ENCODE measurements around the gene ADAM22.

The ADAM22 gene

GRCh38 chr7:88184848-88185304 lies 250.8 kb downstream of the ADAM22 start:
- Histone ChIP-seq H3K27ac (ENCODE audit: low read depth, low read length) (no peak overlapping the region), H3K4me3 (ENCODE audit: insufficient read depth, low read length, poor library complexity, severe bottlenecking) (no peak overlapping the region), H3F3A (ENCODE audit: insufficient read depth) (no peaks in the 10 kb centered on the region), H2AFZ (ENCODE audit: low read depth, low read length, severe bottlenecking) (no peak overlapping the region), H3K27me3 (ENCODE audit: low read length) (no peaks in the 10 kb centered on the region), H3K4me2 (ENCODE audit: low read depth, low read length, poor library complexity, severe bottlenecking) (no peak overlapping the region), H3K36me3 (ENCODE audit: low read length) (no peaks in the 10 kb centered on the region), H3K9ac (ENCODE audit: low read length) (no peak overlapping the region), H4K20me1 (ENCODE audit: low read depth, low read length) (no peaks in the 10 kb centered on the region), H3K9me2 (replicated peaks; ENCODE audit: insufficient read depth, low read length) (no peaks in the 10 kb centered on the region), H3K79me2 (ENCODE audit: insufficient read depth, low read length) (no peaks in the 10 kb centered on the region), H3K9me3 (ENCODE audit: insufficient read depth, low read length) (no peaks in the 10 kb centered on the region)
- TF ChIP-seq, protein P1, sequence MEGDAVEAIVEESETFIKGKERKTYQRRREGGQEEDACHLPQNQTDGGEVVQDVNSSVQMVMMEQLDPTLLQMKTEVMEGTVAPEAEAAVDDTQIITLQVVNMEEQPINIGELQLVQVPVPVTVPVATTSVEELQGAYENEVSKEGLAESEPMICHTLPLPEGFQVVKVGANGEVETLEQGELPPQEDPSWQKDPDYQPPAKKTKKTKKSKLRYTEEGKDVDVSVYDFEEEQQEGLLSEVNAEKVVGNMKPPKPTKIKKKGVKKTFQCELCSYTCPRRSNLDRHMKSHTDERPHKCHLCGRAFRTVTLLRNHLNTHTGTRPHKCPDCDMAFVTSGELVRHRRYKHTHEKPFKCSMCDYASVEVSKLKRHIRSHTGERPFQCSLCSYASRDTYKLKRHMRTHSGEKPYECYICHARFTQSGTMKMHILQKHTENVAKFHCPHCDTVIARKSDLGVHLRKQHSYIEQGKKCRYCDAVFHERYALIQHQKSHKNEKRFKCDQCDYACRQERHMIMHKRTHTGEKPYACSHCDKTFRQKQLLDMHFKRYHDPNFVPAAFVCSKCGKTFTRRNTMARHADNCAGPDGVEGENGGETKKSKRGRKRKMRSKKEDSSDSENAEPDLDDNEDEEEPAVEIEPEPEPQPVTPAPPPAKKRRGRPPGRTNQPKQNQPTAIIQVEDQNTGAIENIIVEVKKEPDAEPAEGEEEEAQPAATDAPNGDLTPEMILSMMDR (IDR thresholded peaks at IDR 0.05; ENCODE audit: insufficient read depth, low read length, poor library complexity, severe bottlenecking) = no peak
- TF ChIP-seq EZH2phosphoT487 (conservative IDR thresholded peaks at IDR 0.05; ENCODE audit: low read length) = no peak

- Histone ChIP-seq H3K9me3 (ENCODE audit: insufficient read depth, low read length) (no peaks in the 10 kb centered on the region), H3K9me2 (replicated peaks; ENCODE audit: insufficient read depth, low read length) (no peaks in the 10 kb centered on the region), H3K79me2 (ENCODE audit: insufficient read depth, low read length) (no peaks in the 10 kb centered on the region), H3F3A (ENCODE audit: insufficient read depth) (no peaks in the 10 kb centered on the region), H4K20me1 (ENCODE audit: low read depth, low read length) (no peaks in the 10 kb centered on the region), H3K27ac (ENCODE audit: low read depth, low read length) (no peak overlapping the region), H2AFZ (ENCODE audit: low read depth, low read length, severe bottlenecking) (no peak overlapping the region), H3K27me3 (ENCODE audit: low read length) (no peaks in the 10 kb centered on the region), H3K9ac (ENCODE audit: low read length) (no peak overlapping the region), H3K4me3 (ENCODE audit: insufficient read depth, low read length, poor library complexity, severe bottlenecking) (no peak overlapping the region), H3K36me3 (ENCODE audit: low read length) (no peaks in the 10 kb centered on the region), H3K4me2 (ENCODE audit: low read depth, low read length, poor library complexity, severe bottlenecking) (no peak overlapping the region)
- TF ChIP-seq EZH2phosphoT487 (conservative IDR thresholded peaks at IDR 0.05; ENCODE audit: low read length) = no peak
- TF ChIP-seq, protein P1 (IDR thresholded peaks at IDR 0.05; ENCODE audit: insufficient read depth, low read length, poor library complexity, severe bottlenecking) = no peak
Observed at GRCh38 chr7:88185650-88186049, 251.6 kb downstream of the ADAM22 start.

- no peak overlapping the region for H2AFZ ChIP-seq (ENCODE audit: low read depth, low read length, severe bottlenecking)
- no peaks in the 10 kb centered on the region for H3K27me3 ChIP-seq (ENCODE audit: low read length)
- H3K9me2 ChIP-seq (replicated peaks; ENCODE audit: insufficient read depth, low read length) = no peaks in the 10 kb centered on the region
- no peaks in the 10 kb centered on the region for H3K36me3 ChIP-seq (ENCODE audit: low read length)
- no peaks in the 10 kb centered on the region for H3F3A ChIP-seq (ENCODE audit: insufficient read depth)
- H4K20me1 ChIP-seq (ENCODE audit: low read depth, low read length) = no peaks in the 10 kb centered on the region
- H3K27ac ChIP-seq (ENCODE audit: low read depth, low read length) = no peak overlapping the region
- H3K4me3 ChIP-seq (ENCODE audit: insufficient read depth, low read length, poor library complexity, severe bottlenecking) = no peak overlapping the region
- H3K79me2 ChIP-seq (ENCODE audit: insufficient read depth, low read length) = no peaks in the 10 kb centered on the region
- no peak overlapping the region for H3K4me2 ChIP-seq (ENCODE audit: low read depth, low read length, poor library complexity, severe bottlenecking)
- no peak overlapping the region for H3K9ac ChIP-seq (ENCODE audit: low read length)
- TF ChIP-seq, protein P1 (IDR thresholded peaks at IDR 0.05; ENCODE audit: insufficient read depth, low read length, poor library complexity, severe bottlenecking) = no peak
- no peak for TF ChIP-seq EZH2phosphoT487 (conservative IDR thresholded peaks at IDR 0.05; ENCODE audit: low read length)
- no peaks in the 10 kb centered on the region for H3K9me3 ChIP-seq (ENCODE audit: insufficient read depth, low read length)
Observed at GRCh38 chr7:88191911-88192310, 257.9 kb downstream of the ADAM22 start.
